WTC11 (cell line): ENCODE data around the gene POLR2L. TPM values are rescaled to one million over a fixed set of nuclear protein-coding genes. Genes with fewer than 3 reads are reported as not detected.

Source experiments
- ATAC-seq: fragments of 200-7000 bp; cut with Tn5 transposase; 2 replicates; pipeline ENCODE4 v1.10.0; 2021; ENCODE audit warnings: mild to moderate bottlenecking, moderate library complexity
- CTCF ChIA-PET: fragments of 300-600 bp; sonication (Branson Sonifier 250); formaldehyde crosslinking; loops from one replicate; lab custom pipeline; 2021; ENCODE audit warnings: antibody characterized with exemption; lab: Charles Lee
- POLR2A ChIA-PET: fragments of 350-600 bp; sonication (Branson Sonifier 250); formaldehyde crosslinking; loops from one replicate; lab custom pipeline; 2021; ENCODE audit warnings: antibody characterized with exemption; lab: Charles Lee
- DNase-seq: peaks from one replicate; pipeline ENCODE4 v3.0.0; 2021; ENCODE audit warnings: low spot score
- H3K27ac Mint-ChIP-seq: 2 replicates; pipeline ENCODE4 v1.8.0; 2021; ENCODE audit warnings: mixed read lengths
- H3K27me3 Mint-ChIP-seq: 2 replicates; pipeline ENCODE4 v1.8.0; 2021; ENCODE audit warnings: low read depth, mild to moderate bottlenecking, moderate library complexity, mixed read lengths
- H3K36me3 Mint-ChIP-seq: 2 replicates; pipeline ENCODE4 v1.8.0; 2021; ENCODE audit warnings: mixed read lengths
- H3K4me1 Mint-ChIP-seq: 2 replicates; pipeline ENCODE4 v1.8.0; 2022; ENCODE audit warnings: mixed read lengths
- H3K4me3 Mint-ChIP-seq: 2 replicates; pipeline ENCODE4 v1.8.0; 2021; ENCODE audit warnings: mild to moderate bottlenecking, moderate library complexity, mixed read lengths
- H3K9me3 Mint-ChIP-seq: 2 replicates; pipeline ENCODE4 v1.8.0; 2021; ENCODE audit warnings: mixed read lengths
- AR ChIP-seq: fragments of 250-450 bp; sonication (Bioruptor Pico); IDR thresholded peaks from 2 replicates; pipeline ENCODE4 v1.9.0; 2021; ENCODE audit warnings: mild to moderate bottlenecking
- CDX4 ChIP-seq: fragments of 250-450 bp; sonication (Bioruptor Pico); IDR thresholded peaks from 2 replicates; pipeline ENCODE4 v1.9.0; 2021; ENCODE audit warnings: moderate library complexity, mild to moderate bottlenecking, inconsistent platforms, borderline replicate concordance
- E2F1 ChIP-seq: sonication (generic); formaldehyde crosslinking; IDR thresholded peaks from 2 replicates; pipeline ENCODE4 v1.8.0; 2022; ENCODE audit warnings: mild to moderate bottlenecking, missing genetic modification reagents
- E2F4 ChIP-seq: sonication (generic); formaldehyde crosslinking; IDR thresholded peaks from 2 replicates; pipeline ENCODE4 v1.8.1; 2022; ENCODE audit warnings: low read depth, mild to moderate bottlenecking, moderate library complexity, missing genetic modification reagents, borderline replicate concordance
- GTF2I ChIP-seq: fragments of 250-450 bp; sonication (Bioruptor Pico); conservative IDR thresholded peaks from 2 replicates; pipeline ENCODE4 v1.4.0; 2021; ENCODE audit warnings: mild to moderate bottlenecking
- HMGXB4 ChIP-seq: sonication (generic); formaldehyde crosslinking; IDR thresholded peaks from 2 replicates; pipeline ENCODE4 v1.8.1; 2023; ENCODE audit warnings: mild to moderate bottlenecking, moderate library complexity, missing genetic modification reagents
- JAZF1 ChIP-seq: fragments of 250-450 bp; sonication (Bioruptor Pico); IDR thresholded peaks from 2 replicates; pipeline ENCODE4 v1.9.0; 2021; ENCODE audit warnings: moderate library complexity, mild to moderate bottlenecking, inconsistent platforms
- MLX ChIP-seq: sonication (generic); formaldehyde crosslinking; IDR thresholded peaks from 2 replicates; pipeline ENCODE4 v1.8.1; 2023; ENCODE audit warnings: mild to moderate bottlenecking, missing genetic modification reagents, moderate library complexity
- MXD4 ChIP-seq: fragments of 250-450 bp; sonication (Bioruptor Pico); IDR thresholded peaks from 2 replicates; pipeline ENCODE4 v1.8.0; 2021; ENCODE audit warnings: mild to moderate bottlenecking, moderate library complexity, borderline replicate concordance
- SMAD3 ChIP-seq: sonication (generic); formaldehyde crosslinking; IDR thresholded peaks from 2 replicates; pipeline ENCODE4 v1.8.0; 2022; ENCODE audit warnings: missing genetic modification reagents, mild to moderate bottlenecking, borderline replicate concordance
- TEAD4 ChIP-seq: sonication (generic); formaldehyde crosslinking; IDR thresholded peaks from 2 replicates; pipeline ENCODE4 v1.8.0; 2022; ENCODE audit warnings: mild to moderate bottlenecking, missing genetic modification reagents
- TP53 ChIP-seq: sonication (generic); formaldehyde crosslinking; IDR thresholded peaks from 2 replicates; pipeline ENCODE4 v1.8.1; 2023; ENCODE audit warnings: mild to moderate bottlenecking, missing genetic modification reagents
- ZNF219 ChIP-seq: sonication (generic); formaldehyde crosslinking; IDR thresholded peaks from 2 replicates; pipeline ENCODE4 v1.8.0; 2023; ENCODE audit warnings: missing genetic modification reagents, mild to moderate bottlenecking, borderline replicate concordance
- ZNF512 ChIP-seq: sonication (generic); formaldehyde crosslinking; IDR thresholded peaks from 2 replicates; pipeline ENCODE4 v1.8.1; 2022; ENCODE audit warnings: missing genetic modification reagents, borderline replicate concordance
- ZNF671 ChIP-seq: fragments of 250-450 bp; sonication (Bioruptor Pico); IDR thresholded peaks from 2 replicates; pipeline ENCODE4 v1.8.0; 2021; ENCODE audit warnings: mild to moderate bottlenecking
- total RNA-seq: library from RNA; stranded (reverse); gene quantifications from 3 replicates; pipeline ENCODE4 v1.2.3, GENCODE V29; 2021

POLR2L gene
- total RNA-seq, 1 experiment from 2014 or later = 152 TPM

- Mint-ChIP-seq H3K27me3 (peaks cover 3% of the 10 kb centered on the region), H3K27ac (no peak overlapping the region), H3K4me1 (no peaks in the 10 kb centered on the region), H3K9me3 (no peaks in the 10 kb centered on the region), H3K36me3 (peaks cover 20% of the 10 kb centered on the region), H3K4me3 (no peak overlapping the region)
- DNase-seq (no peak), ATAC-seq (no peak)
- CTCF ChIA-PET = interaction anchor here (1.1 kb wide), 2 partner anchors 22 to 24 kb away, joined by 3 to 5 read pairs; no protein-coding TSS in a partner anchor
- no peak for TF ChIP-seq MLX (CRISPR knock-in tag)
- no peak for TF ChIP-seq E2F4 (CRISPR knock-in tag)
- TF ChIP-seq TEAD4 (CRISPR knock-in tag) = no peak
- no peak for TF ChIP-seq E2F1 (CRISPR knock-in tag)
- TF ChIP-seq JAZF1 (CRISPR knock-in tag) = no peak
- TF ChIP-seq GTF2I (CRISPR knock-in tag) = no peak
- no peak for TF ChIP-seq ZNF512 (CRISPR knock-in tag)
- TF ChIP-seq ZNF219 (CRISPR knock-in tag) = no peak
- no peak for TF ChIP-seq ZNF671 (CRISPR knock-in tag)
- no peak for TF ChIP-seq AR (CRISPR knock-in tag)
- no peak for TF ChIP-seq TP53 (CRISPR knock-in tag)
- no peak for TF ChIP-seq CDX4 (CRISPR knock-in tag)
- TF ChIP-seq SMAD3 (CRISPR knock-in tag) = no peak
- TF ChIP-seq MXD4 (CRISPR knock-in tag) = no peak
- TF ChIP-seq HMGXB4 = no peak
- POLR2A ChIA-PET = interaction anchor here (1.7 to 2.4 kb wide), 2 partner anchors 10 to 29 kb away, joined by 4 to 8 read pairs; no protein-coding TSS in a partner anchor
Observed at GRCh38 chr11:872799-873198, 30.5 kb upstream of the POLR2L start.
